HepG2 (cell line): Measurements from ENCODE around the gene ARL14EPL. TPM values are rescaled to one million over a fixed set of nuclear protein-coding genes. Genes with fewer than 3 reads are reported as not detected.

Experiments used
- EZH2 ChIP-seq: conservative IDR thresholded peaks from 2 replicates; pipeline ENCODE4 v1.6.1; 2012; ENCODE audit warnings: mild to moderate bottlenecking, low read depth, low read length, moderate library complexity
- FIP1L1 ChIP-seq: fragments of 200-400 bp; formaldehyde crosslinking; IDR thresholded peaks from 2 replicates; pipeline ENCODE4 v1.6.1; 2018; ENCODE audit warnings: low read depth, mild to moderate bottlenecking, low read length, moderate library complexity, borderline replicate concordance; ENCODE audit not compliant: insufficient read depth
- FOXJ3 ChIP-seq: sonication (generic); formaldehyde crosslinking; IDR thresholded peaks from 2 replicates; pipeline ENCODE4 v1.4.0; 2020; ENCODE audit warnings: missing genetic modification reagents, mild to moderate bottlenecking, borderline replicate concordance
- HHEX ChIP-seq: IDR thresholded peaks from 2 replicates; pipeline ENCODE4 v1.6.1; 2016; ENCODE audit warnings: control low read depth
- HNRNPUL1 ChIP-seq: fragments of 200-400 bp; formaldehyde crosslinking; IDR thresholded peaks from 2 replicates; pipeline ENCODE4 v1.6.1; 2017; ENCODE audit warnings: low read depth, mild to moderate bottlenecking, low read length, moderate library complexity
- HOXA9 ChIP-seq: sonication (generic); formaldehyde crosslinking; IDR thresholded peaks from 2 replicates; pipeline ENCODE4 v1.8.1; 2022; ENCODE audit warnings: missing genetic modification reagents, mild to moderate bottlenecking, moderate library complexity, borderline replicate concordance
- KLF11 ChIP-seq: IDR thresholded peaks from 2 replicates; pipeline ENCODE4 v1.6.1; 2016; ENCODE audit warnings: missing compliant biosample characterization
- KLF9 ChIP-seq: IDR thresholded peaks from 2 replicates; pipeline ENCODE4 v1.6.1; 2016; ENCODE audit warnings: low read depth
- MTF1 ChIP-seq: sonication (generic); formaldehyde crosslinking; IDR thresholded peaks from 2 replicates; pipeline ENCODE4 v1.5.0; 2020; ENCODE audit warnings: missing genetic modification reagents
- PRDM4 ChIP-seq: sonication (generic); formaldehyde crosslinking; IDR thresholded peaks from 2 replicates; pipeline ENCODE4 v1.9.0; 2021; ENCODE audit warnings: missing genetic modification reagents, borderline replicate concordance
- PTBP1 ChIP-seq: fragments of 200-400 bp; formaldehyde crosslinking; IDR thresholded peaks from 2 replicates; pipeline ENCODE4 v1.6.1; 2018; ENCODE audit warnings: low read length, low read depth; ENCODE audit not compliant: poor library complexity, severe bottlenecking
- SIX1 ChIP-seq: sonication (generic); formaldehyde crosslinking; IDR thresholded peaks from 2 replicates; pipeline ENCODE4 v1.4.0; 2020; ENCODE audit warnings: missing genetic modification reagents, borderline replicate concordance
- SMC3 ChIP-seq: IDR thresholded peaks from 2 replicates; pipeline ENCODE4 v1.6.1; 2011; ENCODE audit warnings: low read length, improper control_type of control experiment
- SRF ChIP-seq: IDR thresholded peaks from 2 replicates; pipeline ENCODE4 v1.6.1; 2011; ENCODE audit warnings: mild to moderate bottlenecking, low read depth, low read length, moderate library complexity
- SRSF1 ChIP-seq: fragments of 200-400 bp; formaldehyde crosslinking; optimal IDR thresholded peaks from 2 replicates; pipeline ENCODE3; 2017; ENCODE audit warnings: mild to moderate bottlenecking, low read depth, low read length, moderate library complexity
- SUZ12 ChIP-seq: fragments of 150-350 bp; IDR thresholded peaks from 2 replicates; pipeline ENCODE4 v1.6.1; 2014; ENCODE audit warnings: low read depth, low read length
- XBP1 ChIP-seq: sonication (generic); formaldehyde crosslinking; IDR thresholded peaks from 2 replicates; pipeline ENCODE4 v1.5.0; 2020; ENCODE audit warnings: missing genetic modification reagents
- ZBTB21 ChIP-seq: sonication (generic); formaldehyde crosslinking; IDR thresholded peaks from 2 replicates; pipeline ENCODE4 v1.4.0; 2020; ENCODE audit warnings: missing genetic modification reagents
- ZC3H4 ChIP-seq: sonication (generic); formaldehyde crosslinking; IDR thresholded peaks from 2 replicates; pipeline ENCODE4 v1.4.0; 2020; ENCODE audit warnings: missing genetic modification reagents, borderline replicate concordance
- ZFP1 ChIP-seq: IDR thresholded peaks from 2 replicates; pipeline ENCODE4 v1.6.1; 2016
- ZMYM4 ChIP-seq: sonication (generic); formaldehyde crosslinking; IDR thresholded peaks from 2 replicates; pipeline ENCODE4 v1.8.1; 2023; ENCODE audit warnings: mild to moderate bottlenecking, missing genetic modification reagents
- ZNF180 ChIP-seq: sonication (generic); formaldehyde crosslinking; IDR thresholded peaks from 2 replicates; pipeline ENCODE4 v1.4.0; 2020; ENCODE audit warnings: low read depth, missing genetic modification reagents, borderline replicate concordance
- ZNF230 ChIP-seq: sonication (generic); formaldehyde crosslinking; IDR thresholded peaks from 2 replicates; pipeline ENCODE4 v1.4.0; 2020; ENCODE audit warnings: mild to moderate bottlenecking, missing genetic modification reagents
- ZNF264 ChIP-seq: sonication (generic); formaldehyde crosslinking; IDR thresholded peaks from 2 replicates; pipeline ENCODE4 v1.4.0; 2020; ENCODE audit warnings: missing genetic modification reagents
- ZNF329 ChIP-seq: sonication (generic); formaldehyde crosslinking; IDR thresholded peaks from 2 replicates; pipeline ENCODE4 v1.9.0; 2021; ENCODE audit warnings: low read depth, mild to moderate bottlenecking, missing genetic modification reagents
- ZNF558 ChIP-seq: sonication (generic); formaldehyde crosslinking; IDR thresholded peaks from 2 replicates; pipeline ENCODE4 v1.9.0; 2022; ENCODE audit warnings: mild to moderate bottlenecking, missing genetic modification reagents, borderline replicate concordance
- ZNF652 ChIP-seq: IDR thresholded peaks from 2 replicates; pipeline ENCODE4 v1.6.1; 2016; ENCODE audit warnings: low read depth, borderline replicate concordance
- ZSCAN31 ChIP-seq: sonication (generic); formaldehyde crosslinking; IDR thresholded peaks from 2 replicates; pipeline ENCODE4 v1.5.0; 2020; ENCODE audit warnings: low read depth, mild to moderate bottlenecking, missing genetic modification reagents
- polyA plus RNA-seq, 8 experiments: library from polyadenylated mRNA; depleted of rRNA in 3 of 8; stranded (reverse) in 7 of 8; unstranded in 1 of 8; fragments of >200 nt; fragmentation: Illumina TruSeq in 4 of 8; extraction: Trizol in 4 of 8; gene quantifications; 2 replicates each; pipeline versions ENCODE4 v1.2.1 to v1.2.3, GENCODE V29; 2011 to 2016; ENCODE audit warnings: low read depth in 4 of 8, missing spikeins in 1 of 8, mixed read lengths in 1 of 8; ENCODE audit not compliant: insufficient read depth in 1 of 8
- total RNA-seq, 5 experiments: library from RNA; depleted of rRNA; stranded (reverse); fragments of >200 nt; fragmentation: Illumina TruSeq; extraction: Trizol; gene quantifications; 2 replicates each; pipeline ENCODE4 v1.2.3, GENCODE V29; 2016; ENCODE audit warnings: low read depth in 1 of 5
- TF ChIP-seq, protein P1 (sequence below): sonication (generic); IDR thresholded peaks from 2 replicates; pipeline ENCODE4 v1.6.1; 2016; ENCODE audit warnings: low read depth, borderline replicate concordance

ARL14EPL gene
- total and polyA plus RNA-seq, 2 of the 13 experiments (the other 11 are each of a cell fraction or from before 2014, with no cell fraction given) = not detected

- TF ChIP-seq ZMYM4 (peak; percentile 94), HOXA9 (CRISPR knock-in tag) (no peak), SIX1 (CRISPR knock-in tag) (peak; percentile 77), ZC3H4 (CRISPR knock-in tag) (peak; percentile 50; the same call in 1 of the 2 replicates), ZNF180 (CRISPR knock-in tag) (no peak), PTBP1 (no peak), KLF11 (CRISPR knock-in tag) (no peak), SMC3 (no peak), ZNF329 (0 out of 2 replicates have a peak, but pooled peaks have one; percentile 56), ZFP1 (CRISPR knock-in tag) (peak; percentile 36; the same call in 1 of the 2 replicates), ZNF652 (no peak), SRF (no peak), ZBTB21 (CRISPR knock-in tag) (peak; percentile 46; the same call in 1 of the 2 replicates), XBP1 (no peak), ZNF558 (CRISPR knock-in tag) (peak; percentile 78), HHEX (CRISPR knock-in tag) (no peak), SRSF1 (peak; percentile 32), ZSCAN31 (CRISPR knock-in tag) (peak; percentile 87; the same call in 1 of the 2 replicates), MTF1 (peak; percentile 28; the same call in 1 of the 2 replicates), KLF9 (CRISPR knock-in tag) (no peak), EZH2 (no peak), HNRNPUL1 (no peak), ZNF264 (CRISPR knock-in tag) (no peak; the same call in 1 of the 2 replicates), FOXJ3 (no peak), SUZ12 (no peak), PRDM4 (no peak), FIP1L1 (no peak), ZNF230 (CRISPR knock-in tag) (peak; percentile 60; the same call in 1 of the 2 replicates)
- TF ChIP-seq, protein P1, sequence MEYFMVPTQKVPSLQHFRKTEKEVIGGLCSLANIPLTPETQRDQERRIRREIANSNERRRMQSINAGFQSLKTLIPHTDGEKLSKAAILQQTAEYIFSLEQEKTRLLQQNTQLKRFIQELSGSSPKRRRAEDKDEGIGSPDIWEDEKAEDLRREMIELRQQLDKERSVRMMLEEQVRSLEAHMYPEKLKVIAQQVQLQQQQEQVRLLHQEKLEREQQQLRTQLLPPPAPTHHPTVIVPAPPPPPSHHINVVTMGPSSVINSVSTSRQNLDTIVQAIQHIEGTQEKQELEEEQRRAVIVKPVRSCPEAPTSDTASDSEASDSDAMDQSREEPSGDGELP = no peak
Observed at GRCh38 chr5:116084871-116085715, 52.8 kb downstream of the ARL14EPL start, which contains the start of gene COMMD10 (continued).
